Left forelimb (tissue), 1 donor: Measurements from ENCODE around the gene ARID5A.
"Not testable (repeated sequence)": the region's sequence is repeated elsewhere in the genome, so short reads cannot be mapped to it uniquely, and the experiment has no call there.

Source experiments
- DNase-seq: peaks from one replicate; pipeline ENCODE4 v3.0.0-alpha.2; 2018; ENCODE audit warnings: low spot score

ARID5A gene

GRCh38 chr2:96541398-96542152 is 5.0 kb downstream of the ARID5A start:
- DNase-seq = no peak

GRCh38 chr2:96542357-96542977 is 5.9 kb downstream of the ARID5A start:
- DNase-seq = no peak

GRCh38 chr2:96546321-96546720 is 9.8 kb downstream of the ARID5A start:
- no peak for DNase-seq

GRCh38 chr2:96546797-96547196 is 10.2 kb downstream of the ARID5A start:
- DNase-seq = no peak

GRCh38 chr2:96547203-96547641 is 10.7 kb downstream of the ARID5A start:
- peak; percentile 51 for DNase-seq

- peak; percentile 52 for DNase-seq
Measured at GRCh38 chr2:96547731-96548171, 11.2 kb downstream of the ARID5A start.

GRCh38 chr2:96548558-96549465 is 12.3 kb downstream of the ARID5A start:
- DNase-seq = peak; percentile 45

- DNase-seq = no peak
Measured at GRCh38 chr2:96549466-96549785, 12.9 kb downstream of the ARID5A start.

- DNase-seq = peak; percentile 61
Measured at GRCh38 chr2:96549967-96550786, 13.6 kb downstream of the ARID5A start.

- DNase-seq = peak; percentile 48
Measured at GRCh38 chr2:96550787-96551604, 14.4 kb downstream of the ARID5A start.

- peak; percentile 60 for DNase-seq
Measured at GRCh38 chr2:96551605-96552314, 15.2 kb downstream of the ARID5A start.

- DNase-seq = peak; percentile 56
Measured at GRCh38 chr2:96552315-96553175, 16.0 kb downstream of the ARID5A start.

GRCh38 chr2:96553176-96553956 is 16.8 kb downstream of the ARID5A start:
- DNase-seq = no peak

- DNase-seq = not testable (repeated sequence)
Measured at GRCh38 chr2:96553957-96554292, 17.4 kb downstream of the ARID5A start.

GRCh38 chr2:96554293-96555145 is 18.0 kb downstream of the ARID5A start:
- DNase-seq = no peak

GRCh38 chr2:96555146-96555610 is 18.6 kb downstream of the ARID5A start:
- DNase-seq = no peak
